Gastrocnemius medialis (tissue), 4 donors: ENCODE results near the gene ENOX1. TPM values are rescaled to one million over a fixed set of nuclear protein-coding genes. Genes with fewer than 3 reads are reported as not detected.
A peak's percentile ranks its signal among the peaks of the same experiment; 100 is the strongest.

Experiments used
- ATAC-seq, 2 donors: fragments of 150-250 bp; one replicate each; pipeline ENCODE4 v1.9.1; 2016
- DNase-seq, 2 donors: peaks; one replicate each; pipeline ENCODE4 v3.0.0-alpha.2; 2019
- H3K27ac ChIP-seq, 4 donors: fragments of 200-600 bp; sonication (generic); 1 replicate in 1 of 4; 2 replicates in 3 of 4; pipeline ENCODE4 v1.5.1; 2016 to 2018; ENCODE audit warnings: mild to moderate bottlenecking in 2 of 4, moderate library complexity in 1 of 4
- H3K27me3 ChIP-seq, 3 donors: fragments of 200-600 bp; sonication (generic) in 2 of 3; 1 replicate in 1 of 3; 2 replicates in 2 of 3; pipeline versions ENCODE4 v1.5.1 to v1.6.0; 2016 to 2019; ENCODE audit warnings: mild to moderate bottlenecking in 1 of 3, moderate library complexity in 1 of 3
- H3K36me3 ChIP-seq, 2 donors: fragments of 200-600 bp; sonication (generic) in 1 of 2; one replicate each; pipeline ENCODE4 v1.5.1; 2017 to 2018
- H3K4me1 ChIP-seq, 2 donors: fragments of 200-600 bp; sonication (generic) in 1 of 2; one replicate each; pipeline ENCODE4 v1.5.1; 2016 to 2017; ENCODE audit warnings: mild to moderate bottlenecking in 2 of 2
- H3K4me3 ChIP-seq, 4 donors: fragments of 200-600 bp; sonication (generic) in 3 of 4; 1 replicate in 1 of 4; 2 replicates in 3 of 4; pipeline ENCODE4 v1.5.1; 2016 to 2019; ENCODE audit warnings: mild to moderate bottlenecking in 2 of 4
- H3K9me3 ChIP-seq, 3 donors: fragments of 200-600 bp; sonication (generic) in 2 of 3; 1 replicate in 1 of 3; 2 replicates in 2 of 3; pipeline ENCODE4 v1.5.1; 2016 to 2019
- CTCF ChIP-seq, 5 experiments: fragments of 450-650 bp in 3 of 5; fragments of 200-600 bp in 2 of 5; sonication (generic) in 2 of 5; IDR thresholded peaks in 4 of 5; conservative IDR thresholded peaks in 1 of 5; 1 replicate in 4 of 5; 2 replicates in 1 of 5; pipeline ENCODE4 v1.5.1; 2016 to 2019; ENCODE audit warnings: antibody characterized with exemption in 5 of 5, mild to moderate bottlenecking in 3 of 5, moderate library complexity in 3 of 5
- POLR2A ChIP-seq, 2 donors: fragments of 450-650 bp; IDR thresholded peaks; one replicate each; pipeline ENCODE4 v1.6.1; 2017; ENCODE audit warnings: antibody characterized with exemption in 2 of 2, mild to moderate bottlenecking in 2 of 2, moderate library complexity in 2 of 2
- in situ Hi-C, 4 donors: fragments of 200-750 bp; cut with MboI; loops; one replicate each; pipeline versions ENCODE4 v1.15.0 to v1.8.0; 2017; ENCODE audit warnings: low sequenced_read_pairs in 4 of 4
- intact Hi-C: fragments of 100-400 bp; cut with DNase I; formaldehyde crosslinking; loops from one replicate; pipeline ENCODE4 v1.15.1; 2023; ENCODE audit warnings: low total_unique reads
- total RNA-seq, 4 donors: library from RNA; depleted of rRNA; stranded (reverse); fragments of >200 nt; gene quantifications; one replicate each; pipeline versions ENCODE4 v1.1.0 to v1.2.3, GENCODE V29; 2016

Gene ENOX1
- total RNA-seq, 4 donors from 2014 or later = 0.46 to 3.5 (median 1.8) TPM

GRCh38 chr13:43203781-43204180, 583.0 kb downstream of the ENOX1 start:
- in situ Hi-C loops = no loop called here
- H3K27me3 ChIP-seq = no peaks in the 10 kb centered on the region
- no peak overlapping the region for H3K27ac ChIP-seq
- H3K4me1 ChIP-seq = peaks cover 6 to 11% of the 10 kb centered on the region in 2 donors
- no peaks in the 10 kb centered on the region for H3K36me3 ChIP-seq
- intact Hi-C loops = no loop called here
- no peak overlapping the region for H3K4me3 ChIP-seq
- ATAC-seq (no peak), DNase-seq (no peak)
- H3K9me3 ChIP-seq = no peaks in the 10 kb centered on the region
- TF ChIP-seq POLR2A (IDR thresholded peaks at IDR 0.05) (no peak), CTCF (IDR thresholded peaks at IDR 0.05 in 4 of 5, conservative IDR thresholded peaks at IDR 0.05 in 1 of 5) (no peak)

- no peak for DNase-seq
- no peak for ATAC-seq
- in situ Hi-C loops = no loop called here
- H3K27me3 ChIP-seq = no peaks in the 10 kb centered on the region
- peak overlapping the region in 2 of 4 donors; percentile 12 to 55 for H3K27ac ChIP-seq
- no peaks in the 10 kb centered on the region for H3K36me3 ChIP-seq
- no peak overlapping the region for H3K4me3 ChIP-seq
- H3K9me3 ChIP-seq = no peaks in the 10 kb centered on the region
- H3K4me1 ChIP-seq = peaks cover 11 to 12% of the 10 kb centered on the region in 2 donors
- no peak for TF ChIP-seq CTCF (IDR thresholded peaks at IDR 0.05 in 4 of 5, conservative IDR thresholded peaks at IDR 0.05 in 1 of 5)
- no peak for TF ChIP-seq POLR2A (IDR thresholded peaks at IDR 0.05)
- intact Hi-C loops = no loop called here
Measured at GRCh38 chr13:43200736-43201135, 586.0 kb downstream of the ENOX1 start.

GRCh38 chr13:43200307-43200706, 586.5 kb downstream of the ENOX1 start:
- peak in 1 of 2 donors; percentile 57 for ATAC-seq
- Histone ChIP-seq H3K4me1 (peaks cover 11 to 12% of the 10 kb centered on the region in 2 donors), H3K27me3 (no peaks in the 10 kb centered on the region), H3K4me3 (no peak overlapping the region), H3K36me3 (no peaks in the 10 kb centered on the region), H3K9me3 (no peaks in the 10 kb centered on the region), H3K27ac (peak overlapping the region in 2 of 4 donors; percentile 12 to 55)
- TF ChIP-seq POLR2A (IDR thresholded peaks at IDR 0.05) = no peak
- no peak for TF ChIP-seq CTCF (IDR thresholded peaks at IDR 0.05 in 4 of 5, conservative IDR thresholded peaks at IDR 0.05 in 1 of 5)
- intact Hi-C loops (no loop called here), in situ Hi-C loops (no loop called here)
- no peak for DNase-seq

- H3K4me3 ChIP-seq = no peak overlapping the region
- no peaks in the 10 kb centered on the region for H3K9me3 ChIP-seq
- no peak for DNase-seq
- H3K36me3 ChIP-seq = no peaks in the 10 kb centered on the region
- in situ Hi-C loops (loop anchor here in 1 of 4 donors (25.0 kb wide), 1 partner anchor 615 kb away; no protein-coding TSS in a partner anchor), intact Hi-C loops (loop anchor here (5.0 kb wide), 1 partner anchor 605 kb away; no protein-coding TSS in a partner anchor)
- TF ChIP-seq CTCF (IDR thresholded peaks at IDR 0.05 in 4 of 5, conservative IDR thresholded peaks at IDR 0.05 in 1 of 5) (no peak), POLR2A (IDR thresholded peaks at IDR 0.05) (no peak)
- no peak for ATAC-seq
- H3K4me1 ChIP-seq = peaks cover 11 to 12% of the 10 kb centered on the region in 2 donors
- H3K27ac ChIP-seq = no peak overlapping the region
- no peaks in the 10 kb centered on the region for H3K27me3 ChIP-seq
Measured at GRCh38 chr13:43196750-43197370, 589.9 kb downstream of the ENOX1 start.
